Measurements from ENCODE around the gene CTNND2.
"Not testable (repeated sequence)": the region's sequence is repeated elsewhere in the genome, so short reads cannot be mapped to it uniquely, and the experiment has no call there.

Gene CTNND2

GRCh38 chr5:11037080-11037479 is 867.2 kb downstream of the CTNND2 start:
- no peak for DNase-seq (ENCODE audit: low spot score)

GRCh38 chr5:11030671-11031070 is 873.6 kb downstream of the CTNND2 start:
- no peak for DNase-seq (ENCODE audit: low spot score)

DNA sequence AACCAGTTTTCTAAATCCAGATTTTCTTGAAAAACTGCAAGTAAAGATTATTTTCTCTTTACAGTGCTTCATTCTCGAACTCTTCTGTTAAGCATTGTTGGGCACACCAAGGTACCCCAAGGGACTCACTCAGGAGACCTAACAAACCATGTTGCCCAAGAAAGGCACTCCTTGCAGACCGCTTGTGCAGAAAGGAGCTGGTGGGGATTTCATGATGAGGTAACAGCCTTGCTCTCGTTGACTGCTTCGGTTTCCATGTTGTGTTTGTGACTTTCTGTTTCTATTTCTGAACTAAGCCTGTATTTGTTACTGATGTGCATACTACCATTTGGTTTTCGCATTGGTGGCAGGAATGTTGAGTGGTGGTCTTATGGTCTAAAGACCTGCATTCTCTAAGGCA is 876.6 kb downstream of the CTNND2 start:
- no peak for DNase-seq (ENCODE audit: low spot score)

DNA sequence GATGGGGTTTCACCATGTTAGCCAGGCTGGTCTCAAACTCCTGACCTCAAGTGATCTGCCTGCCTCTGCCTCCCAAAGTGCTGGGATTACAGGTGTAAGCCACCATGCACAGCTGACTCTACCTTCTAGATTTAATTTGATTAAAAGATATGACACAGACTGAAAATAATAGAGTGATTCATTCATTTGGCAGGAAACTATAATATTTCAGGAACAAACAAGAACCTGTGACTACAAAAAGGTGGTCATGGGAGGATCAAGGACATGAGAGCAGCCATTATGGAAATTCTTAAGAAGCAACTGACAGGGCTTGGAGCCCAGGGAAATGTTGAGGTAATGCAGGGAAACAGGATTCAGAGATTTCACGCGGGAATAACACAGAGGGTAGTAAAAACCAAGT is 877.7 kb downstream of the CTNND2 start:
- no peak for DNase-seq (ENCODE audit: low spot score)

DNA sequence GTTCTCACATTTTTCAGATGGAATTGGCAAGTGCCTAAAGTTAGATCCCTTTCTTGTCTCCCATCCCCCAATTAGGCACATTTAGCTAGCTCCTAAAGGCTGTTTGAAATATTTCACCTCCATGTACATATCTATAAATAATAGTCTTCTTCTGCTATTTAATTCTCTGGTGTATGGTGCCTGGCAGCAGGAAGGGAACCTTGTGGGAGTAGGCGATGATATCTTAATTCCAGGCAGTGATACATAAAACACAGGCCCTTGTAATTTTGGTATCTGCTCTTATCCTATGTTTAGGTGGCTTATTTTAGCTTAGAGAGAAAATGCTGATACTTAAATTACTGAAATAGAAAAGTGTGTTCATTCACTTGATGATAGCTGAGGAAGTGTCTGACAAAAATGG is 880.3 kb downstream of the CTNND2 start:
- DNase-seq (ENCODE audit: low spot score), result no peak

DNA sequence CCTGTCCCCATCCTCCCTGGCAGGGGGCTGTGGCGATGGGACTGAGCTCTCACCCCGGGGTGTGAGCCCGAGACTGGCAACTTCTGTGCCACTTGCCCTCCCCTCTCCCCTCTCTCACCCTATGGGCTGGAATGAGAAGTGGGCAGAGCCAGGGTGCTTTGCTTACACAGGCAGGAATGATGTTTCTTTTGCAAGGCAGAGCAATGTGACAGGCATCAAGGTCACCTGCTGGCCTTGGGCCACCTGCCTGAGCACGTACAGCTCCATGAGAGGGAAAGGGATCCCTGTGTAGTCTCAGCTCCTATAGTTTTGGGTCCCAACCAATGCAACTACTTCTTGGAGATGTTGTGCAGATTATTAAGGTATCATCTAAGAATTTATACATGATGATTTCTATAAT is 890.5 kb downstream of the CTNND2 start:
- DNase-seq (ENCODE audit: low spot score), result no peak

- DNase-seq (ENCODE audit: low spot score), result no peak
Observed at GRCh38 chr5:11012295-11012694, 892.0 kb downstream of the CTNND2 start.

GRCh38 chr5:11010429-11011210 is 893.6 kb downstream of the CTNND2 start:
- no peak for DNase-seq (ENCODE audit: low spot score)

DNA sequence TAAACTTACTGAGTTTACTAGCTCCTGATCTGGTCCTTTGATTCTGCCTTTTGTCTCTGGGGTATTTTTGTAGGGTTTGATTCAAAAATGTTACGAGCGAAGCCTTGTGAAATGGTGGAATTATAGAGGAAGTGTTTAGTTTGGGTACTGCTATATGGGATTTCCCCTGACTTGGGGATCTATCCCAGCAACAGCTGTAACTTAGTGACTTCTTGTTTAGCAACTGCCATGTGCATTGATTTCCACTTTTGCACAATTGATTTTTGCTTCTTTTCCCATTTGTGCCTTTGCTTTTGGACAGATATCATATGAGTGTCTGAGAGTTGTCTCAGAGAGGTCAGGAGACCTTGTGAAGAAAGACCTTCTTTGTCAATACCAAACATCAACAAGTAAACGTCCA is 894.7 kb downstream of the CTNND2 start:
- DNase-seq (ENCODE audit: low spot score), result no peak

- DNase-seq (ENCODE audit: low spot score), result no peak
Observed at GRCh38 chr5:11007269-11007870, 896.9 kb downstream of the CTNND2 start.

DNA sequence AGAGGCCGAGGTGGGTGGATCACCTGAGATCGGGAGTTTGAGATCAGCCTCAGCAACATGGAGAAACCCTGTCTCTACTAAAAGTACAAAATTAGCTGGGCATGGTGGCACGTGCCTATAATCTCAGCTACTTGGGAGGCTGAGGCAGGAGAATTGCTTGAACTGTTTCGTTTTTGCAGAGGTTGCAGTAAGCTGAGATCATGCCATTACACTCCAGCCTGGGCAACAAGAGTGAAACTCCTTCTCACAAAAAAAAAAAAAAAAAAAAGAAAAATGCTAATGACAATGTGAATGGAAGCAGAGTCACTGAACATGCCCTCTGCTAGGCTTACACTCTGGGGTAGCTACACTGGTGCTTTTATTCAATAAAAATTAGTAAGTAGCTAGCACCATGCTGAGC is 899.7 kb downstream of the CTNND2 start:
- DNase-seq (ENCODE audit: low spot score), result not testable (repeated sequence)

GRCh38 chr5:11000515-11001353 is 903.5 kb downstream of the CTNND2 start:
- no peak for DNase-seq (ENCODE audit: low spot score)

GRCh38 chr5:10999714-11000113 is 904.5 kb downstream of the CTNND2 start:
- DNase-seq (ENCODE audit: low spot score), result no peak

DNA sequence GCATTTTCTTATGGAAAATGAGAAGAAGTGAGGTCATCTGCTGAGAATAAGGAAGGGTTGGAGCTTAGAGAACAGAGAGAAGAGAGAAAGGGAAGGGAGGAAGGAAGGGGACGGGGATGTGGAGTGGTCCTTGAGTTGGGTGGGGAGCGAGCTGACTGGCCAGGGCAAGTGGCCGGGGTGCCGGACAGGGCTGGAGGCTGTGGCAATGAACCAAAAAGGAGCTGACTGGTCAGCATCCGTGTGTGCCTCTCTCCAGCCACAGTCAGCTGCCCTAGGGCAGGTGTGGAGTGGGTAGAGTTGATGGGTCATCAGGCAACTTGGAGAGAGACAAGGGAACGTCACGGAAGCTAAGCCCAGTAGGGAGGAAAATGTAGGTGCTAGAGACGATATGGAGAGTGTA is 908.4 kb downstream of the CTNND2 start:
- no peak for DNase-seq (ENCODE audit: low spot score)

DNA sequence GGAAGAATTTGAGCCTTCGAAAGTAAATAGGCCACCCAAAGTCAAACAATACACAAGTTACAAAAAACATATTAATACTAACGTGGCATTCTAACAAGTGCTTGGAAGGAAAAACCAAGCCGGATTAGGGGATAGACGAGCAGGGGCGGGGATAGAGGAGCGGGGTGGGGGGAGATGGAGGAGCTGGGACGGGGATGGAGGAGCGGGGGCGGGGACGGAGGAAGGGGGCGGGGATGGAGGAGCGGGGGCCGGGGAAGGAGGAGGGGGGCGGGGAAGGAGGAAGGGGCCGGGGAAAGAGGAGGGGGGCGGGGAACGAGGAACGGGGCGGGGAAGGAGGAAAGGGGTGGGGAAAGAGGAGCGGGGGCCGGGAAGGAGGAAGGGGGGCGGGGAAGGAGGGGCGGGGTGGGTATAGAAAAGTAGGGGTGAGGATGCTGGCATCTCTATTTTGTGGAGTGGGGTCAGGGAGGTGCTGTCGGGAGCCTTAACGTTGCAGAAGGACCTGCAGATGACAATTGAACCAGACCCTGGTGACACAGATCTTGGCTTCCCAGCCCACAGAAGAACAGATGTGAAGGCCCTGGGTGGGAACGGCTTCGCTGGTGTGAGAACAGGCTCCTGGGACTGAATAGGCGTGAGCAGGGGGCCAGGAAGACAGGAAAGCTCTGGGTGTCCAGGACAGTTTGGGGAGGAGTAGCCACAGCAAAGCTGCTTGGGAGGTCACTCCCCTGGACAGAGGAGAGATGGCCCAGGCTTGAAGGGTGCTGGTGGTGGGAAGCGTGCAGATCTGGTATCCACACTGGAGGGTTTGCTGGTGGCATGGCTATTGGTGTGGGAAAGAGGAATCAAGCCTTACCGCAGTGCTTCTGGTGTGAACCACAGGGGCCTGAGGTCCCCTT is 909.9 kb downstream of the CTNND2 start:
- DNase-seq (ENCODE audit: low spot score), result no peak

GRCh38 chr5:10990634-10991033 is 913.6 kb downstream of the CTNND2 start:
- DNase-seq (ENCODE audit: low spot score), result no peak

DNA sequence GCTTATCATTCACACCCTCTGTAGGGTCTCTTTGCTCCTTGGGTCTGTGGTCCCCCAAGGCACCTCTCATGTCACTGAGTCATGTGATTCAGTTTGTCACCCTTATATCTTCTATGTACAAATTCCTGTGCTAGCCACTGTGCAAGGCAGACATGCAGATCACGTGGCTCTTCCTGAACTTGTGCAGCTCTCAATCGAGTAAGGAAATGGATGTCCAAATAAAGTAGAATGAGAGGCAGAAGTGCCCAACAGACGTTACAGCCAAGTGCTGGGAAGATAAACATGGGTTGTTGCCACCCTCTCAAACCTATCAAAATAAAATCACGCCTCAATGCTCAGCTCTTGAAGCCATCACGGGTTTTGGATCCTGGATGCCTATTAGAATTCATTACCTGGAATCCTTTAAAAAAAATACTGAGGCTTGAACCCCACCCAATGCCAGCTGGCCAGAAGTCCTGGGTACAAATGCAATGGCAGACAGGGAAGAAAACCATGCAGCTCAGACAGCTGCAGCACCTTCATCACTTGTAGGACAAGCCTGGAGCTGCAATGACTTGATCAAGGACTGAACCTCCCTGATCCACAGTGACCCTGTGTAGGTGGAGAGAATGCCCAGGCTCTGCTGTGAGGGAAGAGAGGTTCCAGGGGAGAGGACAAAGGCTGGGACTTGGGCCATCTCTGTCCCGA is 914.5 kb downstream of the CTNND2 start:
- no peak for DNase-seq (ENCODE audit: low spot score)

DNA sequence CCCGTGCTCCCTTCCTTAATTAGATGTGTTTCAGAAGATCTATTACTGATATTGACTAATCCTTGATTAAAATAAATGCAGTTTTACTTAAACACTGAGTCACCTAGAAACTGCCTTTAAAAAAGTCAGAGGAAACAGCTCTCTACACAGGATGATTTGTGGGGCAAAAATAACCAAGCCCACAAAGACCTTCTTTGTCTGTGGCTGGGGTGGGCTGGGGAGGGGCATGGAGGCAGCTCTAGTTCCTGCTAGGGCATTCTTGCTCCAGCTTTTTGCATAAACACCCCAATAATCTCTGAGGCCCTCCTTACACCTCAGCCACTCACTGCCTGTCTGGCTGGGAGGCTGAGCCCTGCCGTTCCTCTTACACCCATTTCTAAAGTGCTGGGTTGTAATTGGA is 915.6 kb downstream of the CTNND2 start:
- no peak for DNase-seq (ENCODE audit: low spot score)

DNA sequence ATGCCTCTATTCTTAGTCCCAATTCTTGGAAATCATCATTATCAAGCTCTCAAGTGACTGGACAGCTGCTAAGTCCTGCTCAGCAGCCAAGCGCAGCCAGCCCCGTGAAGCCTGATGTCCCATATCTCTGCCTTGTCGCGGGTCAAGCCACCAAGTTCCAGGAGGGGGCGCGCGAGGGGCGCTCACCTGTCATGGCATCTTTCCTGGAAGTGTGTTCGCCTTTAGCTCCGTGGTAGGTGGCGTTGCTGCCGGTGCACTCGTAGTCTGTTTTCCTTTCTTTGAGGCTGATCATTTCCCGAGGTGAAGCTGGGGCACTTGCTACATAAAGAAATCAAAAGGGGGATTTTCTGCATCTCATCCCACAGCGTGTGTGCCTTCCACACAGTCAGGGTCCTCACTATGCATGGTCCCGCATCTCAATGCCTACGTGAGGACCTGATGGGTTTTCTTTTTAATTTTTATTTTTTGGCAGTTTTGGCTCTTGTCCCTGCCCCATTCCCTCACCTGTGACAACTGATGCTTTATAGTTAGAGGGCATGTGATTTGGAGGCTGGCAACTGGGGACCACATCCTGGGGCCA is 916.2 kb downstream of the CTNND2 start:
- DNase-seq (ENCODE audit: low spot score), result peak; percentile 73

DNA sequence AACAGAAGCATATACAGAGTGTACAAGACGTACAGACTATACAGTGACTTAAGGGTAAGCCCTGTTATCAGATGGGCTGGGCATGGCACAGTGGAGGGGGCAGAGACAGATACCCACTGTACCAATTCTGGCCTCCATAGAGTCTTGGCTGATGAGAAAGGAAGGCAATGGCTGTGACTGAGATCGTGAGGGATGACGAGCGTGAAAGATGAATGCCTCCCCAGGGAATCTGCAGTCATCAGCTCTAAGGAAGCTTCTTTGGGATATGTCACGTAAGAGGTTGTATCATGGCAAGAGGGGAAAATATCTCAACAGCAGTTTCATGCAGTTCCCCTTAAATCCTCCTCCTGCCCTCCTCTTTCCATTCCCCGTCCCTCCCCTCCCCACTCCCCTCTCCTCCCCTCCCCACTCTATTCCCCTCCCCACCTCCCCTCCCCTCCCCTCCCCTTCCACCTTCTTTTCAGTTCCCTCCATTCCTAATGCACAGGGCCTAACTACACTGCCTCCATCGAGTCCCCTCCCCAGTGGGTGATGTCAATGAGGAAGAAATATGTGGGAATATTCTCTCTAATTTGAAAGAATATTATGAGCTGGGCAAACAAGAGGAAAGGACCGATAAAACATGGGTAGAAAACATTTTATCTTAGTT is 916.8 kb downstream of the CTNND2 start:
- DNase-seq (ENCODE audit: low spot score), result no peak

- DNase-seq (ENCODE audit: low spot score), result no peak
Observed at GRCh38 chr5:10985721-10986110, 918.5 kb downstream of the CTNND2 start.
